Cardiac fibroblast (primary cell): ENCODE measurements around the gene PTPRN2.

Experiments used
- DNase-seq, 2 donors: peaks; one replicate each; pipeline versions ENCODE4 v3.0.0 to v3.0.0-alpha.2; 2010; ENCODE audit warnings: low read depth in 2 of 2
- H3K4me3 ChIP-seq, 2 donors: replicated peaks in 1 of 2; 1 replicate in 1 of 2; 2 replicates in 1 of 2; pipeline ENCODE4 v1.5.1; 2011; ENCODE audit warnings: low read depth in 2 of 2, low read length in 2 of 2, mild to moderate bottlenecking in 2 of 2, moderate library complexity in 1 of 2
- TF ChIP-seq, protein P1 (sequence below): IDR thresholded peaks from one replicate; pipeline ENCODE4 v1.5.1; 2011; ENCODE audit warnings: low read depth, mild to moderate bottlenecking, low read length, inconsistent platforms

The PTPRN2 gene

GRCh38 chr7:157834501-157835163, 753.0 kb downstream of the PTPRN2 start:
- TF ChIP-seq, protein P1, sequence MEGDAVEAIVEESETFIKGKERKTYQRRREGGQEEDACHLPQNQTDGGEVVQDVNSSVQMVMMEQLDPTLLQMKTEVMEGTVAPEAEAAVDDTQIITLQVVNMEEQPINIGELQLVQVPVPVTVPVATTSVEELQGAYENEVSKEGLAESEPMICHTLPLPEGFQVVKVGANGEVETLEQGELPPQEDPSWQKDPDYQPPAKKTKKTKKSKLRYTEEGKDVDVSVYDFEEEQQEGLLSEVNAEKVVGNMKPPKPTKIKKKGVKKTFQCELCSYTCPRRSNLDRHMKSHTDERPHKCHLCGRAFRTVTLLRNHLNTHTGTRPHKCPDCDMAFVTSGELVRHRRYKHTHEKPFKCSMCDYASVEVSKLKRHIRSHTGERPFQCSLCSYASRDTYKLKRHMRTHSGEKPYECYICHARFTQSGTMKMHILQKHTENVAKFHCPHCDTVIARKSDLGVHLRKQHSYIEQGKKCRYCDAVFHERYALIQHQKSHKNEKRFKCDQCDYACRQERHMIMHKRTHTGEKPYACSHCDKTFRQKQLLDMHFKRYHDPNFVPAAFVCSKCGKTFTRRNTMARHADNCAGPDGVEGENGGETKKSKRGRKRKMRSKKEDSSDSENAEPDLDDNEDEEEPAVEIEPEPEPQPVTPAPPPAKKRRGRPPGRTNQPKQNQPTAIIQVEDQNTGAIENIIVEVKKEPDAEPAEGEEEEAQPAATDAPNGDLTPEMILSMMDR = no peak
- DNase-seq = no peak
- H3K4me3 ChIP-seq = no peak overlapping the region

DNA sequence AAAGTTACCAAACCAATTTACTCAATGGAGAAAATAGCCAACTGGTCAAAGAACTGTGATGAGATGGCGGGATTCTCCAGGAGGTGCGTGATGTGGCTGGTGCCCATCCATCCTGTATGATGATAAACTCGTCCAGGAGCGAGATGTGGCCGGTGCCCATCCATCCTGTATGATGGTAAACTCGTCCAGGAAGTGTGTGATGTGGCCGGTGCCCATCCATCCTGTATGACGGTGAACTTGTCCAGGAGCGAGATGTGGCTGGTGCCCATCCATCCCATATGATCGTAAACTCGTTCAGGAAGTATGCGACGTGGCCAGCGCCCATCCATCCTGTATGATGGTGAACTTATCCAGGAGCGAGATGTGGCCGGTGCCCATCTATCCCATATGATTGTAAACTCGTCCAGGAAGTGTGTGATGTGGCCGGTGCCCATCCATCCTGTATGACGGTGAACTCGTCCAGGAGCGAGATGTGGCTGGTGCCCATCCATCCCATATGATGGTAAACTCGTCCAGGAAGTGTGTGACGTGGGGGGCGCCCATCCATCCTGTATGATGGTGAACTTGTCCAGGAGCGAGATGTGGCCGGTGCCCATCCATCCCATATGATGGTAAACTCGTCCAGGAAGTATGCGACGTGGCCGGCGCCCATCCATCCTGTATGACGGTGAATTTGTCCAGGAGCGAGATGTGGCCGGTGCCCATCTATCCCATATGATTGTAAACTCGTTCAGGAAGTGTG, 754.6 kb downstream of the PTPRN2 start:
- DNase-seq = no peak
- H3K4me3 ChIP-seq = no peak overlapping the region
- TF ChIP-seq, protein P1 = no peak

DNA sequence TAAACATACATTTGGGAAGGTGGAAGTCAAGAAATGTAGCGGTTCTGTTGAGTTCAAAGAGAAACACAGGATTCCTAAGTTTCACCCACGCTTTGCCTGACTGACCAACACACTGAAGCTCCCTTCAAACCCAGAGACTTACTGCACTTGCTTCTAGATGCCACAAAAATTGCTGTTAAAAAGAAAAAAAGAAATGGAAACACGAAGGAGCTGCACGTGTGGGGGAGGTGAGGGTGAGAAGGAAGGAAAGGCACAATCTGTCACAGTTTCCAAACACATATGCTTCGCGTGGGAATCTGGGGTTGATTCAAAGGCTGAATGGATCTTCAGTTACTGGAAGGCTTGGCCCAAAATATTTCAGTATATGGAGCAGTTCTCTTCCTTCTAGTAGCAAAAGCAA, 755.2 kb downstream of the PTPRN2 start:
- DNase-seq = no peak
- H3K4me3 ChIP-seq = no peak overlapping the region
- TF ChIP-seq, protein P1 = no peak

DNA sequence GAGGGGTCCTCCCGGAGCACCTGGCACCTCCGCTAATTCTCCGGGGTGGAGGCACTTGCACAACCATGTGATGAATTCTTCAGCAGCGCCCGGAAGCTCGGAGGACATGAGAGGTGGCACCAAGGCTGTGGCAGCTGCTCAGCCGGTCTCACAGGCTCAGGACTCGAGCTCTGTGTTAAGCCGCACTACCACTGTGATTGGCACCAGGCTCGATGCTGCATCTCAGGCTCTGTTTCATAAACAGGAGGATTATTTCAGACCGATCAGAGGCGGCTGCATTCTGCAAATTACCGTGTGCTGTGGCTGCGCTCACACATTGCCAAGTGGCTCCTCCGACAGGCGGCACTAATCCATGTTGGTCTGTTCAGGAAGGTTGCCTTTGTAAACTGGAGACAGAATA, 755.6 kb downstream of the PTPRN2 start:
- TF ChIP-seq, protein P1 = no peak

DNA sequence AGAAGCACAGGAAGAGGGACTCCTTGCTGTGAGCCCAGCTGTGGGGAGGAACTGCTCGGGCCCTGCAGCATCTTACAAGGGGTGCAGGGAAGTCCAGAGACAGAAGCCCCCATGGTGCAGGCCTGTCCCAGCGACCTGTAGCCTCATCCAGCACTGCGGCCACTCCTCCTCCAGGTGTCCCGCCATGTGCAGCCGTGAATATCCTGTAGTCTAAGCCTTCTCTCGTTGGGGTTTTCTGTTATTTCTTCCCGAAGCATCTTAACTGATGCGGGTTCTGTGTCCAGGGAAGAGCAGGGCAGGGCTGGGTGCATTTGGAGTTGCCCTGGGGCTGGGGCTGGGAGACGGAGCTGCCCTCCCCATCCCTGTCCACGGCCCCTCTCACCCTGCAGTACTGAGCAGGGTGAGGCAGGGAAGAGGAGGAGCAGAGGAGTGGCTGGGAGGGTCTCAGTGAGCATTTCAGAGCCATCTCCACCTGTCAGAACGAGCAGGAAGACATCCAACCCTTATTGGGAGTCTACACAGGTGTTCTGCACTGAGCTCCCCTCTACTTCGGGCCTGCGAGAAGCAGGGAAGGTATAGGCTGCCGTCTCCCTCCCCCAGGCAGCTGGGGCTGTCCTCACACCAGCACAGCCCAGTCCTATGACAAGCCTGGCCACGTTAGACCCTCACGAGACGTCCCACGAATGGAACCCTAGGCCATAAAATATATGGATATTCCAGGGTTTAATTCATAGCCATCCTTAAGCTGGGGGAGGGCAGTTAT, 756.3 kb downstream of the PTPRN2 start:
- DNase-seq = no peak
- no peak overlapping the region for H3K4me3 ChIP-seq
- TF ChIP-seq, protein P1 = no peak

More for the DNA sequence above, 755.6 kb downstream of the PTPRN2 start:
- H3K4me3 ChIP-seq = no peak overlapping the region
- no peak for DNase-seq

GRCh38 chr7:157830331-157830730, 757.3 kb downstream of the PTPRN2 start:
- H3K4me3 ChIP-seq = no peak overlapping the region
- DNase-seq = no peak
- TF ChIP-seq, protein P1 = no peak
